Calu3 (cell line): ENCODE data around the gene RIMKLA. TPM values are rescaled to one million over a fixed set of nuclear protein-coding genes. Genes with fewer than 3 reads are reported as not detected.

Experiments
- BruUV-seq: library from RNA; stranded (reverse); fragments of 400-500 nt; replicated peaks from 2 replicates; lab custom pipeline; 2021; lab: Mats Ljungman, UMichigan
- CTCF ChIA-PET: fragments of 300-600 bp; sonication (Branson Sonifier 250); formaldehyde crosslinking; loops from one replicate; lab custom pipeline; 2022; ENCODE audit warnings: antibody characterized with exemption; lab: Charles Lee
- DNase-seq: peaks from one replicate; pipeline ENCODE4 v3.0.0; 2022
- H3K27ac Mint-ChIP-seq: one replicate; pipeline ENCODE4 v1.8.0; 2022; ENCODE audit warnings: mixed read lengths; ENCODE audit not compliant: unreplicated experiment
- H3K27me3 Mint-ChIP-seq: one replicate; pipeline ENCODE4 v1.8.0; 2022; ENCODE audit warnings: mixed read lengths; ENCODE audit not compliant: unreplicated experiment
- H3K36me3 Mint-ChIP-seq: one replicate; pipeline ENCODE4 v1.8.0; 2022; ENCODE audit warnings: mild to moderate bottlenecking, moderate library complexity, mixed read lengths; ENCODE audit not compliant: insufficient read depth, unreplicated experiment
- H3K4me1 Mint-ChIP-seq: one replicate; pipeline ENCODE4 v1.8.0; 2022; ENCODE audit warnings: mild to moderate bottlenecking, low read depth, mixed read lengths; ENCODE audit not compliant: unreplicated experiment
- H3K4me3 Mint-ChIP-seq: one replicate; pipeline ENCODE4 v1.8.0; 2022; ENCODE audit warnings: mild to moderate bottlenecking, low read depth, moderate library complexity, mixed read lengths; ENCODE audit not compliant: unreplicated experiment
- H3K9me3 Mint-ChIP-seq: one replicate; pipeline ENCODE4 v1.8.0; 2022; ENCODE audit warnings: low read depth, mixed read lengths; ENCODE audit not compliant: unreplicated experiment
- intact Hi-C: fragments of 100-400 bp; cut with micrococcal nuclease; formaldehyde crosslinking; loops from one replicate; pipeline ENCODE4 v1.10.0; 2022; ENCODE audit not compliant: unreplicated experiment
- total RNA-seq: library from RNA; stranded (reverse); gene quantifications from 2 replicates; pipeline ENCODE4 v1.2.3, GENCODE V29; 2022
- TF ChIP-seq, protein P1 (sequence below): fragments of 200-600 bp; IDR thresholded peaks from one replicate; pipeline ENCODE4 v1.8.0; 2022; ENCODE audit warnings: antibody characterized with exemption; ENCODE audit not compliant: unreplicated experiment

The RIMKLA gene
- total RNA-seq, 1 experiment from 2014 or later, result 1.3 TPM

DNA sequence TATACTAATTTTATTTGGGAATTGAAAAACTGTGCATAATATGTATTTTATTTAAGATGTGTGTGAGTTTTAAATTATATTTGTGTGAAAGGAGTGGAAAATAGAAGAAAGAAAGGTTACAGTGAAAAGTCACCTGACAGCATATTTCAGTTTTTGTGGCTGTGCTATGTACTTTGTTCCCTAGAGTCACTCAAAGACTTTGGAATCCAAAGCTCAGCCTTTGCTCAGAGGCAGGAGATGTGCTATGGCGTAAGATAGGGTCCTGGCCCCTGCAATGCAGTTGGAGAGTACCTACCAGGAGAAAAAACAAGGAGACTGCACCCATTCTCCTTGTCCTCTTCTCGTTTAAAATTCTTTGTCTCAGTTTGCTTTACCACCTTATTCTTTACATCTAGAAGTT is 85.4 kb downstream of the RIMKLA start:
- CTCF ChIA-PET, result no interaction called here
- no peaks in the 10 kb centered on the region for H3K27me3 Mint-ChIP-seq
- BruUV-seq, result no TSS peak
- intact Hi-C loops, result no loop called here
- peaks cover 26% of the 10 kb centered on the region for H3K36me3 Mint-ChIP-seq
- no peak overlapping the region for H3K27ac Mint-ChIP-seq
- TF ChIP-seq, protein P1, sequence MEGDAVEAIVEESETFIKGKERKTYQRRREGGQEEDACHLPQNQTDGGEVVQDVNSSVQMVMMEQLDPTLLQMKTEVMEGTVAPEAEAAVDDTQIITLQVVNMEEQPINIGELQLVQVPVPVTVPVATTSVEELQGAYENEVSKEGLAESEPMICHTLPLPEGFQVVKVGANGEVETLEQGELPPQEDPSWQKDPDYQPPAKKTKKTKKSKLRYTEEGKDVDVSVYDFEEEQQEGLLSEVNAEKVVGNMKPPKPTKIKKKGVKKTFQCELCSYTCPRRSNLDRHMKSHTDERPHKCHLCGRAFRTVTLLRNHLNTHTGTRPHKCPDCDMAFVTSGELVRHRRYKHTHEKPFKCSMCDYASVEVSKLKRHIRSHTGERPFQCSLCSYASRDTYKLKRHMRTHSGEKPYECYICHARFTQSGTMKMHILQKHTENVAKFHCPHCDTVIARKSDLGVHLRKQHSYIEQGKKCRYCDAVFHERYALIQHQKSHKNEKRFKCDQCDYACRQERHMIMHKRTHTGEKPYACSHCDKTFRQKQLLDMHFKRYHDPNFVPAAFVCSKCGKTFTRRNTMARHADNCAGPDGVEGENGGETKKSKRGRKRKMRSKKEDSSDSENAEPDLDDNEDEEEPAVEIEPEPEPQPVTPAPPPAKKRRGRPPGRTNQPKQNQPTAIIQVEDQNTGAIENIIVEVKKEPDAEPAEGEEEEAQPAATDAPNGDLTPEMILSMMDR, result no peak
- DNase-seq, result no peak
- peaks cover 21% of the 10 kb centered on the region for H3K4me1 Mint-ChIP-seq
- no peaks in the 10 kb centered on the region for H3K9me3 Mint-ChIP-seq
- H3K4me3 Mint-ChIP-seq, result no peak overlapping the region

DNA sequence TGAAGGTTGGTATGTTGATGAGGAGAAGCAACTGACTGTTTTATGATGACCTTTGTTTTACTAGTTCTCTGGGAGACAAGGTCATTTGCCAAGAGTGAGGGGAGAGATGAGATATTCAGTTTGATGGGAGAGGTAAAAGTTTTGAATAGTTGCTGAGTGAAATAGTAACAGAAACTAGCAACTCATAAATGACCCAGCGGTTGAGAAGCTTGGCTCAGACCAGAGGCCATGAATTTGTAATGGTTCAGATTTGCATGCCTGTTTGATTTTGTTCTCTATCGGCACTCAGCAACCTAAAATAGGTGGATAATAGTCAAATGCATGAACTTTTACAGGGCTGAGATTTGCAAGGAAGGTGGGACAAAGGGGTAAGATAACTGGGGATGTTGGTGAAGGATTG is 89.1 kb downstream of the RIMKLA start:
- Mint-ChIP-seq H3K4me1 (no peaks in the 10 kb centered on the region), H3K9me3 (no peaks in the 10 kb centered on the region), H3K27ac (no peak overlapping the region), H3K4me3 (no peak overlapping the region), H3K27me3 (no peaks in the 10 kb centered on the region), H3K36me3 (no peaks in the 10 kb centered on the region)
- intact Hi-C loops, result no loop called here
- BruUV-seq, result no TSS peak
- TF ChIP-seq, protein P1, result no peak
- CTCF ChIA-PET, result no interaction called here
- DNase-seq, result no peak

Other genes starting within 250 kb of the RIMKLA start
- not detected in 2 replicates for gene GUCA2B, start 227.4 kb upstream of the RIMKLA start, total RNA-seq
- not detected in 2 replicates for gene GUCA2A, start 216.0 kb upstream of the RIMKLA start, total RNA-seq
- gene FOXJ3, start 45.6 kb upstream of the RIMKLA start, total RNA-seq, result 51.4 and 52.4 TPM in 2 replicates
- 0.83 and 1.1 TPM in 2 replicates for gene ZMYND12, start 75.2 kb downstream of the RIMKLA start, total RNA-seq
- 67.8 and 72.8 TPM in 2 replicates for gene PPCS, start 75.8 kb downstream of the RIMKLA start, total RNA-seq
- gene CCDC30, start 82.5 kb downstream of the RIMKLA start, total RNA-seq, result 4.4 and 5.1 TPM in 2 replicates